HL-60 (cell line): ENCODE measurements around the gene CNOT9.

ENCODE experiments used
- GABPA ChIP-seq: IDR thresholded peaks from 2 replicates; pipeline ENCODE4 v1.6.1; 2012; ENCODE audit warnings: low read depth
- TF ChIP-seq, protein P1 (sequence below): IDR thresholded peaks from one replicate; pipeline ENCODE4 v1.5.1; 2011; ENCODE audit warnings: low read length, control low read depth, inconsistent platforms; ENCODE audit not compliant: insufficient read depth
- TF ChIP-seq, protein P2 (sequence below): IDR thresholded peaks from 2 replicates; pipeline ENCODE4 v1.6.1; 2012; ENCODE audit warnings: low read depth; ENCODE audit not compliant: insufficient replicate concordance

DNA sequence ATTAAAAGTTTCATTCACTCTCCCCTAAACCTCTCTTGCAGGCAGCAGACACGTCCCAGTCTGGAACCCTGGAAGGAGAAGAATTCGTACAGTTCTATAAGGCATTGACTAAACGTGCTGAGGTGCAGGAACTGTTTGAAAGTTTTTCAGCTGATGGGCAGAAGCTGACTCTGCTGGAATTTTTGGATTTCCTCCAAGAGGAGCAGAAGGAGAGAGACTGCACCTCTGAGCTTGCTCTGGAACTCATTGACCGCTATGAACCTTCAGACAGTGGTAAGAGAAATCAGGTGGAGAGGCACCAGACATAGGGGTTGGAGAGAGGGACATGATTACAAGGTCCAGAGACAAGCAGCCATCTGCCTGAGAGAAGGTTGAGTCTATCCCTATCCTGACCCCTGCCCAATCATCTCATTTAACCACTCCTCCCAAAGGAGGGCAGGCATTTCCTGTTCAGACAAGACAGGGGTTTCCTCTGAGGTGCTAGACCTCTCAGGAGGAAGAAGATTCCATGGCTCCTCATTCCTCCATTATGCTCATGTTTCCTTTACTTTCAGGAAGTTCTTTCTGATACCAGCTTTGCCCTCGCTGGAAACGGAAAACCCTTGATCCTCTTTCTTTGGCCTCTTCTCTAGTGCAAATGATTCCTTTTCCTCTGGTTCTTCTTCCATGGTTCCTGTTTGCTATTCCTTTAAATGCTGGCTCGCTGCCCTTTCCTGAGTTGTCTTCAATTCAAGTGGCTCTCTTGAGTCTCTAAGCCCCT, 54.1 kb downstream of the CNOT9 start:
- TF ChIP-seq, protein P1, sequence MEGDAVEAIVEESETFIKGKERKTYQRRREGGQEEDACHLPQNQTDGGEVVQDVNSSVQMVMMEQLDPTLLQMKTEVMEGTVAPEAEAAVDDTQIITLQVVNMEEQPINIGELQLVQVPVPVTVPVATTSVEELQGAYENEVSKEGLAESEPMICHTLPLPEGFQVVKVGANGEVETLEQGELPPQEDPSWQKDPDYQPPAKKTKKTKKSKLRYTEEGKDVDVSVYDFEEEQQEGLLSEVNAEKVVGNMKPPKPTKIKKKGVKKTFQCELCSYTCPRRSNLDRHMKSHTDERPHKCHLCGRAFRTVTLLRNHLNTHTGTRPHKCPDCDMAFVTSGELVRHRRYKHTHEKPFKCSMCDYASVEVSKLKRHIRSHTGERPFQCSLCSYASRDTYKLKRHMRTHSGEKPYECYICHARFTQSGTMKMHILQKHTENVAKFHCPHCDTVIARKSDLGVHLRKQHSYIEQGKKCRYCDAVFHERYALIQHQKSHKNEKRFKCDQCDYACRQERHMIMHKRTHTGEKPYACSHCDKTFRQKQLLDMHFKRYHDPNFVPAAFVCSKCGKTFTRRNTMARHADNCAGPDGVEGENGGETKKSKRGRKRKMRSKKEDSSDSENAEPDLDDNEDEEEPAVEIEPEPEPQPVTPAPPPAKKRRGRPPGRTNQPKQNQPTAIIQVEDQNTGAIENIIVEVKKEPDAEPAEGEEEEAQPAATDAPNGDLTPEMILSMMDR, result no peak
- TF ChIP-seq, protein P2, sequence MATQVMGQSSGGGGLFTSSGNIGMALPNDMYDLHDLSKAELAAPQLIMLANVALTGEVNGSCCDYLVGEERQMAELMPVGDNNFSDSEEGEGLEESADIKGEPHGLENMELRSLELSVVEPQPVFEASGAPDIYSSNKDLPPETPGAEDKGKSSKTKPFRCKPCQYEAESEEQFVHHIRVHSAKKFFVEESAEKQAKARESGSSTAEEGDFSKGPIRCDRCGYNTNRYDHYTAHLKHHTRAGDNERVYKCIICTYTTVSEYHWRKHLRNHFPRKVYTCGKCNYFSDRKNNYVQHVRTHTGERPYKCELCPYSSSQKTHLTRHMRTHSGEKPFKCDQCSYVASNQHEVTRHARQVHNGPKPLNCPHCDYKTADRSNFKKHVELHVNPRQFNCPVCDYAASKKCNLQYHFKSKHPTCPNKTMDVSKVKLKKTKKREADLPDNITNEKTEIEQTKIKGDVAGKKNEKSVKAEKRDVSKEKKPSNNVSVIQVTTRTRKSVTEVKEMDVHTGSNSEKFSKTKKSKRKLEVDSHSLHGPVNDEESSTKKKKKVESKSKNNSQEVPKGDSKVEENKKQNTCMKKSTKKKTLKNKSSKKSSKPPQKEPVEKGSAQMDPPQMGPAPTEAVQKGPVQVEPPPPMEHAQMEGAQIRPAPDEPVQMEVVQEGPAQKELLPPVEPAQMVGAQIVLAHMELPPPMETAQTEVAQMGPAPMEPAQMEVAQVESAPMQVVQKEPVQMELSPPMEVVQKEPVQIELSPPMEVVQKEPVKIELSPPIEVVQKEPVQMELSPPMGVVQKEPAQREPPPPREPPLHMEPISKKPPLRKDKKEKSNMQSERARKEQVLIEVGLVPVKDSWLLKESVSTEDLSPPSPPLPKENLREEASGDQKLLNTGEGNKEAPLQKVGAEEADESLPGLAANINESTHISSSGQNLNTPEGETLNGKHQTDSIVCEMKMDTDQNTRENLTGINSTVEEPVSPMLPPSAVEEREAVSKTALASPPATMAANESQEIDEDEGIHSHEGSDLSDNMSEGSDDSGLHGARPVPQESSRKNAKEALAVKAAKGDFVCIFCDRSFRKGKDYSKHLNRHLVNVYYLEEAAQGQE, result no peak
- no peak for TF ChIP-seq GABPA
